Measurements from ENCODE around the gene TBC1D22A.

Gene TBC1D22A

GRCh38 chr22:46793497-46793896 lies 31.0 kb downstream of the TBC1D22A start:
- in situ Hi-C loops (cut with HindIII; ENCODE audit: low sequenced_read_pairs), result no loop called here

DNA sequence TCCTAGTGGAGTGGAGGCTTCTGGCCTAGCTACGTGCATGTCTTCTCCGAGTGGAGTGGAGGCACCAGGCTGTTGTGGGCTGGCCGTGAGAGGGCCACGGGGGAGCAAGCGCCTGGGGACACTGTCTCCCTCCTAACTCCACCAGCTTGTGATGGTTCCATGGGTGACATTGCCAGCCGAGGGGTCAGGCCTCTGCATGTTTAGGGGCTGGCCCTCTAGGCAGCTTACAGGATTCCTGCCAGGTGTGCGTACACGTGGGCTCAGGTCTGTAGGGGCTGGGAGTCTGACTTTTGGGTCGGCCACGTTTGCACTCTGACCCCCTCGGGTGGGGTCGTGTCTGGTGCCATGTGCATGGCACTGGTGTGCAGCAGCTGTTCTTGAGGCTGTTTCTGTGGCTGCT lies 31.6 kb downstream of the TBC1D22A start:
- in situ Hi-C loops (cut with HindIII; ENCODE audit: low sequenced_read_pairs), result no loop called here

GRCh38 chr22:46794491-46794890 lies 32.0 kb downstream of the TBC1D22A start:
- in situ Hi-C loops (cut with HindIII; ENCODE audit: low sequenced_read_pairs), result no loop called here

DNA sequence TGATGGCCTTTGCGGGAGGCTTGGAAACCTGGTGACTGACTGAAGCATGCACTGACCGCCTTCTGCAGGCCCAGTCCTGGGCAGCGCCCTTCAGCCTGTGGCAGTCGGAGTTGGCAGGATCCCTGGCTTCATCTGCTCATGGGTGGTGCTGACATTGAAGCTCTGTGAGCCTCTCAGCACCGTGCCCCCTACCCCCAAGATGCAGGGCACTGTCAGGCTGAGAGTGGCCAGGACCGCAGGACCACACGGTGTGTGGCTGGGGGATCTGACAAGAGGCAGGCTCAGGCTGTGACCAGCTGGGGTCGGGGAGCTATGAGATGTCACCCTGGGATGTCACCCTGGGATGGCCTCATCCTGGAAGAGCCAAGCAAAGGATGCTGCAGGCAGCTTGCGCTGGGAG lies 32.7 kb downstream of the TBC1D22A start:
- in situ Hi-C loops (cut with HindIII; ENCODE audit: low sequenced_read_pairs), result no loop called here

DNA sequence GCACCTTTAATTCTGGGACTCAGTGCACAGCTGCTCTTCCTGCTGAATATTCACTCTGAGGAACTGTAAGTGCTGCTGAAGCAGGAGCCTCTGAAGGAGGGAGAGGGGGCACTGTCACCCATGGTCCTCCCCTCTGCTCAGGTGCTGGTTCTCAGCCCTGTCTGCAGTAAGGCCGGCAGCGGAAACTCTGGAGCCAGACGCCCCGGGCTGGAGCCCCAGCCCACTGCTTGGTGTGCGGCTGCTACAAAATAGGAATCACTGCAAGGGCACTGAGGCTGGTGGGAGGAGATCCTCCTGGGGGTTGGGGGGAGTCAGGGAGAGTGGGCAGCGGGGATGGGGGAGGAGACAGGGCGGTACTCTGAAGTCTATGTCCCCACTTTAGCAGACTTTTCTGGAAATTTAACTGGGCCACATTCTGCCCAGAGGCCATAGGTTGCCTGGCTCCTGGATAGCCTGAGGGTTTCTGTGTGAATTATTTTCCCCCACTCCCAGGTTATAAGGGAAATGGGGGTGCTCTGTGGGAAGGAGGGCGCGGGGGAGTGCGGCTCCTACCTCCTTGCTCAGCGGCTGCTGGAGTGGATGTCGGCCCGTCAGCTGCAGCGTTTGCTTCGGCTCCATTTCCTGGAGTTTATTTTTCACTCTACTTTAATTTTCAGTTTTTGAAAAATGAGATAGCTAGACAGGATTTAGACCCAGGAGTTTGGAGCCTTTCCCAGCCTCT lies 33.6 kb downstream of the TBC1D22A start:
- in situ Hi-C loops (cut with HindIII; ENCODE audit: low sequenced_read_pairs), result no loop called here

DNA sequence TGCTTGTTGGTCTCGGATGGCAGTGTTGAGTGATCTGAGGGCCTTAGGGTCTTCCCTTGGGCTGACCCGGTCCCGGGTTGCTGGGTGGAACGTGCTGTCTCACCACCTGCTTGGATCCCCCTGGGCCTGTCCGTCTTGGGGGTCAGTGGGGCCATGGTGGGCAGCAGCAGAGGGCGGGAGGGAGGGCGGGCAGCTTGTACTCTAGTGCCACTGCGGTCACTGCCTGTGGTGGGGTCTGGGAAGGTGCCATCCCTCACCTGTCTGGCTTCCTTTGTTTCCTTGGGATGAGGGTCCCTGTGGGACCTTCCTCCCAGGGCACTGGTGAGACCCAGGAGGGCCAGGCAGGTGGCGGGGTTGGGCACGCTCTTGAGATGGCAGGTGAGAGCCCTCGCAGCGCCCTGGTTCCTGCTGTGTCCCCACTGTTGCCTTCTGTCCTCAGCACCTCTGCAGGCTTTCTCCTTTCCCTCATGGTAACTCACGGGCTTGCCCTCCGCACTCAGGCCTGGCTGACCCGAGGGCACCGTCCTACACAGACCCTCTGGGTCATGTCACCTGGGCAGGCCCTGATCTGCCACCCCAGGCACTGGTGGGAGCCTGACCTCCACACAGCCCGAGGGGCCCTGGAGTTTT lies 34.2 kb downstream of the TBC1D22A start:
- in situ Hi-C loops (cut with HindIII; ENCODE audit: low sequenced_read_pairs), result no loop called here

GRCh38 chr22:46797355-46797754 lies 34.9 kb downstream of the TBC1D22A start:
- in situ Hi-C loops (cut with HindIII; ENCODE audit: low sequenced_read_pairs), result no loop called here

DNA sequence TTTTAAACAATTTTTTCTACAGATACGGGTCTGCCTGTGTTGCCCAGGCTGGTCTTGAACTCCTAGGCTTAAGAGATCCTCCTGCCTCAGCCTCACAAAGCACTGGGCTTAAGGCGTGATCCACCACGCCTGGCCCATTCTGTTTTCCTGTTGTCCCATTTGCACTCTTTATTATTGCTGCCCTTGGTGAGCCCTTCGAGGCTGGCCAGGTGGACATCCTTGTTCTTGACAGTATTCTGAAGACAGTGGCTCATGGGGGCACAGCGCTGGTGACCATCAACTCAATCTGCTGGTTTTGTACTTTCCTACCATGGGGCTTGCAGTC lies 35.6 kb downstream of the TBC1D22A start:
- in situ Hi-C loops (cut with HindIII; ENCODE audit: low sequenced_read_pairs), result no loop called here

- in situ Hi-C loops (cut with HindIII; ENCODE audit: low sequenced_read_pairs), result no loop called here
These were observed 36.2 kb downstream of the TBC1D22A start for GRCh38 chr22:46798366-46799350.

GRCh38 chr22:46799626-46800025 lies 37.2 kb downstream of the TBC1D22A start:
- in situ Hi-C loops (cut with HindIII; ENCODE audit: low sequenced_read_pairs), result no loop called here

- in situ Hi-C loops (cut with HindIII; ENCODE audit: low sequenced_read_pairs), result no loop called here
These were observed 37.8 kb downstream of the TBC1D22A start for GRCh38 chr22:46800102-46800857.

GRCh38 chr22:46801331-46801811 lies 38.9 kb downstream of the TBC1D22A start:
- in situ Hi-C loops (cut with HindIII; ENCODE audit: low sequenced_read_pairs), result no loop called here

DNA sequence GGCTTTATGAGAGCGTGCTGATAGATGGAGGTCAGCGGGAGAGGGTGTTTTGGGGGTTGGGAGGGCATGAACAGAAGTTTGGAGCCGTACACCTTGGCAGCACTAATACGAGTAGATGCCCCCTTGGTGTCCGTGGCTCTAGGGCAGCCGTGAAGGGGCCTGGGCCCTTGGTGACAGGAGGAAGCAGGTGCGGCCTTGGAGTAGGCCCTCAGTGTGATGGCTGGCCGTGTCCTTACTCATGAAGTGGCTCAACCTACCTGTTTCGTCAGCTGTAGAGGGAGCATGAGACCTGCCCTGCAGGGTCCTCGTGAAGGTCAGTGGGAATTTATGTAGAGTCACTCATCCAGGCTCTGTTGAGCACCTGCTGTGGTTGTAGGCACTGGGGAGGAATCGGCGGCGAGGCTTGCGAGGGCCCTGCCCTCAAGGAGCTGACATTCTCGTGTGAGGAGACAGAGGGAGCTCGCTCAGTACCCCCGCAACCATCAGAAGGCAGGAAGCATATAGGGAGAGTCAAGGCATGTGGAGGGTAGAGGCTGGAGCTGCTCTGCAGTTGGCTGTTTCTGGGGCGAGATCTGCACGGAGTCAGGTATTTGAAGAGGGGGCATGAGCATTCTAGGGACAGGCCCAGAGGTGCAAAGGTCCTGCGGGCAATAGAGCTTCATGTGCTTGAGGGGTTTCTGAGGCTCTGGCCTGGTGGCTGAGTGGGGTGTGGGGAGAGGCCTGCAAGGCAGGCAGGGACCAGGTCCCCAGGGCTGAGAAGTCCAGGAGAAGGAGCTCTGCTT lies 39.6 kb downstream of the TBC1D22A start:
- in situ Hi-C loops (cut with HindIII; ENCODE audit: low sequenced_read_pairs), result no loop called here

GRCh38 chr22:46802608-46803027 lies 40.2 kb downstream of the TBC1D22A start:
- in situ Hi-C loops (cut with HindIII; ENCODE audit: low sequenced_read_pairs), result no loop called here

DNA sequence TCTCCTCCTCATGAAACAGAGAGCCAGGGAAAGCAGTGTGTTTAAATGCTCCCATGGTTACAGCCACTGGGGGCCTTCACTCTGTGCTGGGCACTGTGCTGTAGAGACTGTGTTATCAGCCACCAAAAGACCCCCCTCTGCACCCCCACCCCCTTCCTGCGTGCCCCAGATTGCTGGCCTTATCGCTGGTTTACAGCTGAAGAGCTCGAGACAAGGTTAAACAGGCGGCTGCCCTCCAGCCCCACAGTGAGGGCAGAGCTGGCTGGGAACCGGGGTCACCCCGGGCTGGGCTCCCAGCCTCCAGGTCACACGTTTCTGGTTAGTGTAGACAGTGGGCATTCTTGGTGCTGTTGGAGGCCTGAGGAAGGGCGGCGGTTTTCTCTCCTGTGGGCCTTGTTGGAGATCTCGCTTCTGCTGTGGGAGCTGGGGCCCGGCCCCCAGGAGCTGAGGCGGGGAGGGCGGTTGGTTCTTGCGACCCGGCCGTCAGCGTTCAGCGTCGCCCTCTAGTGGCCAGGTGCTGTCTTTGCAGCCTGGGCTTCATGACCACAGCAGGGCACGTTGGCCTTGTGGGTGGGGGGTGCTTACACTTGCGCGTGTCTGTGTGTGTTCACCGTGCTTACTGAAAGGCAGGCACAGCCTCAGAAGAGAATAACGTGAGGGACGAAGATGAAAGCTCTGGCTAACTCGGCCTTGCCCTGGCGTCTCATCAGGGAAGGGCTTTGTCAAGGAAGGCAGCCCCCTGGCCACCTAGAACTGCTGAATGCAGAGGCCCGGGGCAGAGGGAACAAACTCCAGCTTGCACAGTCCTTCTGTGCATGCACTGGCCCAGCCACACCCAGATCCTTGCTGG lies 40.8 kb downstream of the TBC1D22A start:
- in situ Hi-C loops (cut with HindIII; ENCODE audit: low sequenced_read_pairs), result no loop called here

DNA sequence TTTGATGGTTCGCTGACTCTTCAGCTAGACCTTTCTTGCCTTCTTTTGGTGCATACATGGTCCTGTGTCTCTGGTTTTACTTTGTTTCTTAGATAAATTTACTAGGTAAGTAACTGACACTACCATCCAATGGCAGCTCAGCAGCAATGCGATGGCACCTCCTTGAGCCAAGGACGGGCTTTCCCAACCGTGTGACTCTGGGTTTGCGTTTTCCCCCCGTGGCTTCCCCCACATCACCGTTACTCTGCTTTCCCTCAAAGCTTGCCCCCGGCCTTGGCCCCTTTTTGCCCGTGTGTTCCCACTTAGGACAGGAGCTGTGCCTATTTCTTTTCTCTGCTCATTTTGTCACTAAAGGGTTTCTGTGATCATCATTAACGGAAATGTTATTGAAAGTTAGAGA lies 41.5 kb downstream of the TBC1D22A start:
- in situ Hi-C loops (cut with HindIII; ENCODE audit: low sequenced_read_pairs), result no loop called here

GRCh38 chr22:46806794-46807193 lies 44.3 kb downstream of the TBC1D22A start:
- in situ Hi-C loops (cut with HindIII; ENCODE audit: low sequenced_read_pairs), result no loop called here

GRCh38 chr22:46807458-46807857 lies 45.0 kb downstream of the TBC1D22A start:
- in situ Hi-C loops (cut with HindIII; ENCODE audit: low sequenced_read_pairs), result no loop called here
